ENCODE results near the gene SOCS3.

Gene SOCS3

GRCh38 chr17:78390241-78391050, 30.6 kb upstream of the SOCS3 start:
- no peak for DNase-seq (ENCODE audit: low read depth)

GRCh38 chr17:78387977-78388941, 28.4 kb upstream of the SOCS3 start:
- DNase-seq (ENCODE audit: low read depth): no peak

DNA sequence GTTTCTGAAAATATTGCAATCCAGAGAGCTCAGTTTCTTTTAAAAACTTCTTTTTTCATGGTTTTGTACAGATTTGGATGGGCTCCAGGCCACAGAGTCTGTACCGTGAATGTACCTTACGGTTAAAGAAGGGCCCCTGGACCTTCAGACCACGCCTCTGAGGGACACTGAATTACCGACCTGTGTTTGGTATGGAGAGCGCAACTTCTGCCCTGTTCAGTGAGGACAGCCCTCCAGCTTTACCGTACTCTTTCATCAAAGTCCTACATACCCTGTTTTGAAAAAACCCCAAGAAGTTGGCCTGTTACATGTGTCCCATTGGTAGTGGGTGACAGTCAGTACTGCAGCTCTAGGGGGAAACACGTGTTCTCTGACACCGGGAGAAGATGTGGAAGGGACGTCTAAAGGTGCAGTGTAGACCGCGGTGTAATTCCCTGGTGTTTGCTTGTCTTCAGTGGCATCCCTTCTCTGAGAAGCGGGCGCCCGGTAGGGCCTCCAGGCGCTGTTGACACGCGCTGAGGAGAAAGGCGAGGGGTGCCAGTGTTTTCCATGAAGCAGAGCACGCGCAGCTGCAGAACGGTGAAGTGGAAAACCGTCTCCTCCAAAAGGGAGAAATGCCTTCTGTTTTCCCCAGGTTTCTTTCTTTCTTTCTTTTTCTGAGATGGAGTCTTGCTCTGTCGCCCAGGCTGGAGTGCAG, 24.8 kb upstream of the SOCS3 start:
- DNase-seq (ENCODE audit: low read depth): no peak

DNA sequence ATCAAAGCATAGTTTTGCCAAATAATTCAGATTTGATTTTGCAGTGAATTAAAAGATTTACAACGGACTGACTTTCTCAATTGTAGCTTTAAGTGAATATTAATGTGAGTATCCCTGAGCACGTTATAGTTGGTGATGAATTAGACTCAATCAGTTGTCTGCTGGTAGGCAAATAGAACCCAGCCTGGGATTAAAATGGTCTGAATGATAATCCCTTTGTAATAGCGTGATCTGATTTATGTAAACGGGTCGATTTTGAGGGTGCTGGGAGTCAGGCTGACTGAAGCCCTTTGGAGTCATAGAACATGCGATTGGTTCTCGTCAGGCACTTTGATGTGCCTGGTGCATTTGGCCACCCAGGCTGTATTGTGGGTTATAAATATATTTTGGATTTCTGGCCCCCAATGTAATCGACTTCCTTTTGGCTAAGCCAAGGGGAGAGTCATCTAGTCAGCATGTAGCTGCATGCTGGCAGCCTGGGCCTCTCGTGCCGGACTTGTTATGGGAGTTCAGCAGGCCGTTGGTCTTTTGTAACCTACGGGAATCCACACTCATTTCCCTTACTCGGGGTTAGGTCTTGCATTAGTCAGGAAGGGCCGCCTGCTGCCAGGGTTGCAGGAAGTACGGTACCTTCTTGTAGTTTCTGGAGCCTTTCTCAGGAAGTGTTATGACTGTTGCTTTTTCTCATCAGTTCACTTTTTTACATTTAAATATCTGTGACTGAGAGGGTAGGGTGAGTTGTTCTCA, 24.0 kb upstream of the SOCS3 start:
- DNase-seq (ENCODE audit: low read depth): peak; percentile 15

DNA sequence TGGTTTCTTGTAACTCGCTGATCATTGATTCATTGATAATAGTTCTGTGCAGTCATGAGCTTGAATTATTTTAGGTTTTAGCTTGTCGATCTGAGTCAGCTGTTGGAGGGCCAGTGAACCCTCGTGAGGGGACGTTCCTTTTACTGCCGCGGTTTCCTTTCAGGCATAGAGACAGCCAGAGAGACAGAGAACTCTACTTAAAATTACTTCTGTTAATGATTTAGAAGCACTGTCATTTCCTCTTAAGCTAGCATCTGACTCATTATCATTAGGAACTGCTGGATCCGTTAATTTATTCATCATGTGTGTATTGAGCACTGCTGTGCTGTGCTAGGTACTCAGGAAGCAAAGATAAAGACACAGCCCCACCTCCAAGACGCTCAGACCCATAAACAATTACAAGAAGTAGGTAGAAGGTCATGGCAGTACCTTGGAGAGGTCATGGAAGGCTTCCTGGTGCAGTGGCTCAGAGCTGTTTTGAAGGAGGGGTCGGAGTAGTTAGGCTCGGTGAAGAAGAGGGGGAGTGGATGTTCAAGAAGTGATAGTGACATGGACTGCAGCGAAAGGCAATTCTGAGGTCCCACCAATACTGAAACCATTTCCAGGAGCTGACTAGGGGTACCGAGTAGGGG, 21.8 kb upstream of the SOCS3 start:
- DNase-seq (ENCODE audit: low read depth): peak; percentile 5

GRCh38 chr17:78380370-78380769, 20.5 kb upstream of the SOCS3 start:
- DNase-seq (ENCODE audit: low read depth): no peak

DNA sequence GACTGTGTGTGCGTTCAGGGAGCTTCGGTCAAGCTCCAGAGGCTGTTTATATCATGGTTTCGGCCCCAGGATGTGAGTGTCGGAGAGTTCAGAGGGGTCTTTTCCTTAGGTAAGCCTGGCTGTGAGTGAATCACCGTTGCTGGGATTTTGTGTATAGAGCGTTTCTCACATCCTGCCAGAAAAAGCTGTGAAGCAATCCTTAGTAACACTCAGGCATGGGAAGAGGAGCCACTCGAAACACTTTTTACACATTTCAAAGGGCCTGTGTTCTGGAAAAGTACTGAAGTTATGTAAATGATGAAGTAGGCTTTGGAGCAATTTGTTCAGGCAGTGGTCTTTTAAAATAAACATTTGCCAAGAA, 19.2 kb upstream of the SOCS3 start:
- no peak for DNase-seq (ENCODE audit: low read depth)

- peak; percentile 77 for DNase-seq (ENCODE audit: low read depth)
These were observed 18.6 kb upstream of the SOCS3 start, which contains the start of gene PGS1 for GRCh38 chr17:78378225-78379130. TSS of gene PGS1 (plus strand) at chr17:78378649. CDS start at chr17:78378666, 17 bp downstream.

DNA sequence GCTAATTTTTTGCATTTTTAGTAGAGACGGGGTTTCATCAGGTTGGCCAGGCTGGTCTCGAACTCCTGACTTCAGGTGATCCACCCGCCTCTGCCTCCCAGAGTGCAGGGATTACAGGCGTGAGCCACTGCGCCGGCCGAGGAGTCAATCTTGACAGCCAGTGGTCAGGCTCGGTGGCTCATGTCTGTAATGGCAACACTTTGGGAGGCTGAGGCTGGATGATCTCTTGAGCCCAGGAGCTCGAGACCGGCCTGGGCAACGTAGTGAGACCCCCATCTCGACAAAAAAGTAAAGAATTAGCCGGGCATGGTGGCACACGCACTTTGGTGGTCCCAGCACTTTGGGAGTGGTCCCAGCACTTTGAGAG, 18.0 kb upstream of the SOCS3 start:
- DNase-seq (ENCODE audit: low read depth): no peak

DNA sequence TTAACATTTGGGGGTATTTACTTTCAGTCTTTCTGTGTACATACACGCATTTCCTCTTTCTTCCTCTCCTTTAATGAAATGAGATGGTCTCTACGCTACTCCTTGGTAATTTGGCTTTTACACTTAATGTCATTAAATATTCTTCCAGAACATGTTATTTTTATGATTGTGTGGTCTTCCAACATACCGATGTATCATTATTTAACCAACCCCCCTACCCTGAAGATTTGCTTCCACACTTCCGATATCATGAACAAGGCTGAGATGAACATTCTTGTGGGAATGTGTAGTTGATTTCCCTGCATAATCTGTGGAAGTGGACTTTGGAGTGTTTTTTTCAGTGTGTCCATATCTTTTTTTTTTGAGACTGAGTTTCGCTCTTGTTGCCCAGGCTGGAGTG, 16.3 kb upstream of the SOCS3 start:
- no peak for DNase-seq (ENCODE audit: low read depth)

- no peak for DNase-seq (ENCODE audit: low read depth)
These were observed 15.7 kb upstream of the SOCS3 start for GRCh38 chr17:78375401-78376151.

DNA sequence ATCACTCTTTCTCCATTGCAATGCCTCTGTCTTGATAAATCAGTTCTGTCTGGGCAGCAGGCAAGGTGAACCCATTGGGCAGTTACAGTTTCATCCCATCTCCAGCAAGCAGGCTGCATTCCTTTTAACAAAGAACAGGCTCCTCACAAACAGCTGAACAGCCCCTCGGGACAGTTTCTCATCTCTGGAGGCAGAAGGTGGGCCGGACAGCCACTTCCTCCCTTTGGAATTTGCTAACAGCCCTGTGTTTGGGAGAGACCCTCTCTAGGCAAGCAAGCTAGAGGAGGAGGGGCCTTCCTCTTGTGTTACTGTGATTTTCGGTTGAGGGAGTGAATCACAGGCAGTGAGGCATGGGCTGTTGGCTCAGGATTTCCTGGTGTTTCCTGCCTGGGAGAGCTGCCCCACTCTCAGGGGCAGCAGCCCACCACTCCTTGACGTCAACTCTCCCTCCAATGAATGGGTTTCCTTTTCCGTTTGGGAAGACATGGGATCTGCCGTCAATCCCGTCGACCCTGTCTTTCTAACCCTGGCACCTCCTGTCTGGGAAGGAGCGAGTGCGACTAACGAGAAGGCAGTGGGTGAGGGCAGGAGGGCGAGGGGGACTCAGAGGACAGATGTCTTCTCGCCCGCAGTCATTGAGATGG, 14.9 kb upstream of the SOCS3 start:
- no peak for DNase-seq (ENCODE audit: low read depth)

DNA sequence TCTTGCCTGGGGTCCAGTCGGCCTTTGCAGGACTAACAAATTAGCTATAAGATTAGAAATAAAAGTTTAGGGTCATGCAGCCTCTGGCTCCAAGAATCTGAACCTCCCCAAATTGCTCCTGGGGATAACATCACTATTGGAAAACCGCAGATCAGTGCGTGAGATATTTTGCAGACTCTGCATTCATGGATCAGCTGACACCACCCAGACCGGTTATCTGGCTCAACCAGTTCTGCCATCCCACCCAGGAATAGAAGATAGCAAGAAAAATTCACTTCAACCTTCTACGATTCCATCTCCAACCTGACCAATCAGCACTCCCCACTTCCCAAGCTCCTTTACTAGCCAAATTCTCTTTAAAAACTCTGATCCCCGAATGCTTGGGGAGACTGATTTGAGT, 14.3 kb upstream of the SOCS3 start:
- DNase-seq (ENCODE audit: low read depth): no peak

- DNase-seq (ENCODE audit: low read depth): no peak
These were observed 13.0 kb upstream of the SOCS3 start for GRCh38 chr17:78372841-78373240.

DNA sequence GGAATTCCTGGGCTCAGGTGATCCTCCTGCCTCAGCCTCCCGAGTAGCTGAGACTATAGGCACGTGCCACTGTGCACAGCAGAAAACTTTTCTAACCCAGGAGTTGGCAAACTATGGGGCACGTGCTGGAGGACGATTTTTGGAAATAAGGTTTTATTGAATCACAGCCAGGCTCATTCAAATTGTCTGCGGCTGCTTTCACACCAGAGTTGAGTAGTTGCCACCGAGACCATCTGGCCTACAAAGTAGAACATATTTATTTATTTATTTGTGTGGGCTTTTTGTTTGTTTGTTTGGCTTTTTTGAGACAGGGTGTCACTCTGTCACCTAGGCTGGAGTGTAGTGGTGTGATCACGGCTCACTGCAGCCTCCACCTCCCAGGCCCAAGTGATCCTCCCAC, 11.2 kb upstream of the SOCS3 start:
- no peak for DNase-seq (ENCODE audit: low read depth)

DNA sequence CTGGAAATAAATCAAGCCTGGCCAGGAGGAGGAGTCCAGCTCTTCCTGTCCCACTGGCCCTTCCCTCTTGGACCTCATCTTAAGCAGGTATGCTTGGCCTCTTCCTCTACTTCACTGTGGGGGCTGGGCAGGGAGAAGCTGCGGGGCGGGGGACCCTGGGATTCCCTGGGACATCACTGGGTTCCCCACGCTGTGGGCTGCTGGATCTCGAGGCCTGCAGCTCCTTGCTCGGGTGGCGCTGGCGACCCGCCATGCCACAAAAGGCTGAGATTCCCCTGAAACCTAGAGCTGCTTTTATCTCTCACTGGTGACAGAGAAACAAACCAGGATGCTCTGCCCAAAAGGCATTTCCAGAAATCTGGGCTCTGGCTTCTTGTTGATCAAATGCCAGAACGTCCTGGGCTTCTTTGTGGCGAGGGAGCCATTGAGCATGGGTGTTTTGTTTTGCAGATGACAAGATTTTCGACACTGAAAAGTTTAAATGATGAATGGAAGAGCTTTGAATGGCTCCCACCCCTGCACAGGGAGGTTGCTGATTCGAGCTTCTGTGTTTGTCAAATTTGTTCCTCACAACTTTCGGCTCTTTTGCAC, 10.0 kb upstream of the SOCS3 start:
- DNase-seq (ENCODE audit: low read depth): no peak

- no peak for DNase-seq (ENCODE audit: low read depth)
These were observed 9.1 kb upstream of the SOCS3 start for GRCh38 chr17:78368854-78369495.

- no peak for DNase-seq (ENCODE audit: low read depth)
These were observed 8.5 kb upstream of the SOCS3 start for GRCh38 chr17:78368348-78368747.

All from activated gamma-delta T cell treated with anti-CD3 and anti-CD28 coated beads, Interleukin-2, amount 50 U/mL, for 16 hours (primary cell).